Neural cell (in vitro differentiated cells): ENCODE results near the gene TRAPPC14. TPM values are rescaled to one million over a fixed set of nuclear protein-coding genes. Genes with fewer than 3 reads are reported as not detected.

ENCODE experiments used
- H2AFZ ChIP-seq: fragments of 200-600, 300-800 bp; sonication (generic), shearing (Covaris generic); 2 replicates; pipeline ENCODE4 v1.6.0; 2014; ENCODE audit warnings: low read depth, mild to moderate bottlenecking, antibody characterized with exemption, low read length, moderate library complexity
- H3F3A ChIP-seq: fragments of 200-600 bp; shearing (Covaris generic); 2 replicates; pipeline ENCODE4 v1.6.1; 2016; ENCODE audit warnings: mild to moderate bottlenecking, moderate library complexity, mixed read lengths, antibody characterized with exemption, low read length; ENCODE audit not compliant: insufficient read depth, poor library complexity, severe bottlenecking
- H3K27ac ChIP-seq: fragments of 200-600, 300-800 bp; sonication (generic), shearing (Covaris generic); 2 replicates; pipeline ENCODE4 v1.5.1; 2014; ENCODE audit warnings: mild to moderate bottlenecking, low read length, moderate library complexity
- H3K27me3 ChIP-seq: fragments of 300-800, 200-600 bp; sonication (generic), shearing (Covaris generic); 2 replicates; pipeline ENCODE4 v1.6.0; 2014; ENCODE audit warnings: mild to moderate bottlenecking, low read depth, low read length, moderate library complexity; ENCODE audit not compliant: insufficient read depth
- H3K36me3 ChIP-seq: fragments of 300-800, 200-600 bp; sonication (generic), shearing (Covaris generic); 2 replicates; pipeline ENCODE4 v1.5.1; 2014; ENCODE audit warnings: mild to moderate bottlenecking, antibody characterized with exemption, low read length, moderate library complexity; ENCODE audit not compliant: insufficient read depth
- H3K4me2 ChIP-seq: fragments of 300-800, 200-600 bp; sonication (generic), shearing (Covaris generic); 2 replicates; pipeline ENCODE4 v1.6.0; 2014; ENCODE audit warnings: mild to moderate bottlenecking, low read length
- H3K4me3 ChIP-seq: fragments of 300-800, 200-600 bp; sonication (generic), shearing (Covaris generic); 2 replicates; pipeline ENCODE4 v1.5.1; 2014; ENCODE audit warnings: mild to moderate bottlenecking, low read length, moderate library complexity
- H3K79me2 ChIP-seq: fragments of 200-600 bp; shearing (Covaris generic); replicated peaks from 2 replicates; pipeline ENCODE4 v1.6.0; 2014; ENCODE audit warnings: mild to moderate bottlenecking, low read length, moderate library complexity; ENCODE audit not compliant: insufficient read depth
- H3K9ac ChIP-seq: fragments of 300-800, 200-600 bp; sonication (generic), shearing (Covaris generic); 2 replicates; pipeline ENCODE4 v1.6.1; 2016; ENCODE audit warnings: mild to moderate bottlenecking, low read length, mixed read lengths
- H3K9me2 ChIP-seq: fragments of 200-600 bp; shearing (Covaris generic); 2 replicates; pipeline ENCODE4 v1.6.1; 2016; ENCODE audit warnings: mild to moderate bottlenecking, low read length, mixed read lengths; ENCODE audit not compliant: insufficient read depth
- H3K9me3 ChIP-seq: fragments of 200-600, 300-800 bp; sonication (generic), shearing (Covaris generic); 2 replicates; pipeline ENCODE4 v1.6.1; 2016; ENCODE audit warnings: mild to moderate bottlenecking, mixed run types, low read length, moderate library complexity, mixed read lengths
- H4K20me1 ChIP-seq: fragments of 200-600 bp; shearing (Covaris generic); 2 replicates; pipeline ENCODE4 v1.6.1; 2016; ENCODE audit warnings: mild to moderate bottlenecking, mixed run types; ENCODE audit not compliant: insufficient read depth
- EP300 ChIP-seq: fragments of 450-650 bp; conservative IDR thresholded peaks from 2 replicates; pipeline ENCODE4 v1.6.1; 2014; ENCODE audit warnings: antibody characterized with exemption, mild to moderate bottlenecking, moderate library complexity; ENCODE audit not compliant: poor library complexity, severe bottlenecking
- EZH2 ChIP-seq: fragments of 200-600, 300-800 bp; shearing (Covaris generic), sonication (generic); IDR thresholded peaks from 2 replicates; pipeline ENCODE4 v1.6.1; 2014; ENCODE audit warnings: antibody characterized with exemption, low read length, borderline replicate concordance, mild to moderate bottlenecking; ENCODE audit not compliant: insufficient read depth, poor library complexity, severe bottlenecking
- MXI1 ChIP-seq: fragments of 450-650 bp; conservative IDR thresholded peaks from 2 replicates; pipeline ENCODE4 v1.6.1; 2014; ENCODE audit warnings: antibody characterized with exemption, mild to moderate bottlenecking; ENCODE audit not compliant: poor library complexity, severe bottlenecking
- POLR2AphosphoS5 ChIP-seq: IDR thresholded peaks from 2 replicates; pipeline ENCODE4 v1.6.1; 2012
- RAD21 ChIP-seq: fragments of 450-650 bp; conservative IDR thresholded peaks from 2 replicates; pipeline ENCODE4 v1.6.1; 2014; ENCODE audit warnings: antibody characterized with exemption, mild to moderate bottlenecking, moderate library complexity
- SMC3 ChIP-seq: fragments of 450-650 bp; conservative IDR thresholded peaks from 2 replicates; pipeline ENCODE4 v1.6.1; 2014; ENCODE audit warnings: antibody characterized with exemption, mild to moderate bottlenecking, moderate library complexity; ENCODE audit not compliant: poor library complexity
- TAF1 ChIP-seq: IDR thresholded peaks from 2 replicates; pipeline ENCODE4 v1.6.1; 2012; ENCODE audit warnings: low read depth
- polyA plus RNA-seq: library from polyadenylated mRNA; depleted of rRNA; stranded (reverse); fragments of >200 nt; gene quantifications from 2 replicates; pipeline ENCODE4 v1.2.3, GENCODE V29; 2014
- TF ChIP-seq, protein P1 (sequence below): fragments of 450-650 bp; IDR thresholded peaks from 2 replicates; pipeline ENCODE4 v1.5.1; 2014; ENCODE audit warnings: antibody characterized with exemption, mild to moderate bottlenecking, moderate library complexity; ENCODE audit not compliant: poor library complexity, severe bottlenecking
- TF ChIP-seq, protein P2 (sequence below): IDR thresholded peaks from 2 replicates; pipeline ENCODE4 v1.6.1; 2012; ENCODE audit warnings: borderline replicate concordance

TRAPPC14 gene
- polyA plus RNA-seq, 1 donor from 2014 or later = 26.7 TPM

DNA sequence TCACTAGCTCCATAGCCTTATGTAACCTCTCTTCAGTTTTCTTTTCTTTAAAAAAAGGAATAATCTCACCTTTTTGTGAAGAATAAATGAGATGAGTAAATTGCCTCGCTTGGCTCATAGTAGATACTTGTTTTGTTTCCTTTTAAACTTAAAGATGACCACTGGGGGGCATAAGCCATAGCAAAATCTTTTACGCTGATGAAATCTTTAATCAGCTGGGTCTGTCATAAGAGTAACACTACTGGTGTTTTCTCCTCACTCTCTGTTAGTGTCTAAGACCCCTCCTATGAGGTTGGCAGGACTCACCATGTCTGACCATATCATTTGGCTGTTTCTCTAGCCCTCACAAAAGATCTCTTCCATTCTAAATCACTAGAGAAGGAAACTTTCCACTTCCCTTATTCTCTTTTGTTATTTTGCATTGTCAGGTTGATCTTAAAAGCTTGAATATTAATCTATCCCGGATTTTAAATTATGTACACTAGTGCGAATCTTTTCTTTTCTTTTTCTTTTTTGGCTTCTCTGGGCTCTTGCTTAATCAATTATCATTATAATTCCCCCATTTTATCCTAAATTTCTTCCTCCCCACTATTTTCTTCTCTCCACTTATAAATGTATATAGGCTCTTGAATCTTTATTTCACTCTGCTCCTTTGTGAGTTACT lies 31.7 kb upstream of the TRAPPC14 start:
- no peak overlapping the region for H3K9ac ChIP-seq
- no peaks in the 10 kb centered on the region for H3F3A ChIP-seq
- H3K4me2 ChIP-seq = no peak overlapping the region
- H3K4me3 ChIP-seq = no peak overlapping the region
- TF ChIP-seq POLR2AphosphoS5 = no peak
- TF ChIP-seq, protein P1, sequence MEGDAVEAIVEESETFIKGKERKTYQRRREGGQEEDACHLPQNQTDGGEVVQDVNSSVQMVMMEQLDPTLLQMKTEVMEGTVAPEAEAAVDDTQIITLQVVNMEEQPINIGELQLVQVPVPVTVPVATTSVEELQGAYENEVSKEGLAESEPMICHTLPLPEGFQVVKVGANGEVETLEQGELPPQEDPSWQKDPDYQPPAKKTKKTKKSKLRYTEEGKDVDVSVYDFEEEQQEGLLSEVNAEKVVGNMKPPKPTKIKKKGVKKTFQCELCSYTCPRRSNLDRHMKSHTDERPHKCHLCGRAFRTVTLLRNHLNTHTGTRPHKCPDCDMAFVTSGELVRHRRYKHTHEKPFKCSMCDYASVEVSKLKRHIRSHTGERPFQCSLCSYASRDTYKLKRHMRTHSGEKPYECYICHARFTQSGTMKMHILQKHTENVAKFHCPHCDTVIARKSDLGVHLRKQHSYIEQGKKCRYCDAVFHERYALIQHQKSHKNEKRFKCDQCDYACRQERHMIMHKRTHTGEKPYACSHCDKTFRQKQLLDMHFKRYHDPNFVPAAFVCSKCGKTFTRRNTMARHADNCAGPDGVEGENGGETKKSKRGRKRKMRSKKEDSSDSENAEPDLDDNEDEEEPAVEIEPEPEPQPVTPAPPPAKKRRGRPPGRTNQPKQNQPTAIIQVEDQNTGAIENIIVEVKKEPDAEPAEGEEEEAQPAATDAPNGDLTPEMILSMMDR = peak; percentile 28
- H3K36me3 ChIP-seq = no peaks in the 10 kb centered on the region
- H3K9me2 ChIP-seq = no peaks in the 10 kb centered on the region
- no peak overlapping the region for H3K27ac ChIP-seq
- no peaks in the 10 kb centered on the region for H3K79me2 ChIP-seq
- no peak overlapping the region for H2AFZ ChIP-seq
- no peaks in the 10 kb centered on the region for H4K20me1 ChIP-seq
- H3K9me3 ChIP-seq = no peaks in the 10 kb centered on the region
- H3K27me3 ChIP-seq = no peaks in the 10 kb centered on the region

DNA sequence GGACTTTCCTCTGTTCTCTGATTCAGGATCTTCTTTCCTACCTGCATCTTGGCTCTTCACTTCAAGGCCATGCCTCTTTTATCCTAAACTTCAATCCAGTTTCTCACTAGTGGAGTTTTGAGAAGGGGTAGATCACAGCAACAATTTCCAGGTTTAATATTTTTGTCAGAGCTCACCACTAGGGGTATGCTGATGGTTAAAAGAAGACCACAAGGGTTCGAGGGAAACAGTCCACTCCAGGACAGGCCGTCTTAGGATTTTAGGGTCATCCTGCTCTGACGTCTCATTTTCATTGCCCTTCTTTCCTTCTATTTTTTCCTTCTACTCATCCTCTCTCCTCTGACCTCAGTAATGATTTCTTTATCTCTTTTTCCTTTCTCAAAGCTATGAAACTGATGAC lies 30.5 kb upstream of the TRAPPC14 start:
- H3K79me2 ChIP-seq = no peaks in the 10 kb centered on the region
- no peak overlapping the region for H3K4me3 ChIP-seq
- no peaks in the 10 kb centered on the region for H3K27me3 ChIP-seq
- TF ChIP-seq SMC3 (no peak), POLR2AphosphoS5 (no peak), EP300 (no peak), MXI1 (no peak), TAF1 (no peak), RAD21 (no peak), EZH2 (no peak)
- TF ChIP-seq, protein P1 = no peak
- TF ChIP-seq, protein P2, sequence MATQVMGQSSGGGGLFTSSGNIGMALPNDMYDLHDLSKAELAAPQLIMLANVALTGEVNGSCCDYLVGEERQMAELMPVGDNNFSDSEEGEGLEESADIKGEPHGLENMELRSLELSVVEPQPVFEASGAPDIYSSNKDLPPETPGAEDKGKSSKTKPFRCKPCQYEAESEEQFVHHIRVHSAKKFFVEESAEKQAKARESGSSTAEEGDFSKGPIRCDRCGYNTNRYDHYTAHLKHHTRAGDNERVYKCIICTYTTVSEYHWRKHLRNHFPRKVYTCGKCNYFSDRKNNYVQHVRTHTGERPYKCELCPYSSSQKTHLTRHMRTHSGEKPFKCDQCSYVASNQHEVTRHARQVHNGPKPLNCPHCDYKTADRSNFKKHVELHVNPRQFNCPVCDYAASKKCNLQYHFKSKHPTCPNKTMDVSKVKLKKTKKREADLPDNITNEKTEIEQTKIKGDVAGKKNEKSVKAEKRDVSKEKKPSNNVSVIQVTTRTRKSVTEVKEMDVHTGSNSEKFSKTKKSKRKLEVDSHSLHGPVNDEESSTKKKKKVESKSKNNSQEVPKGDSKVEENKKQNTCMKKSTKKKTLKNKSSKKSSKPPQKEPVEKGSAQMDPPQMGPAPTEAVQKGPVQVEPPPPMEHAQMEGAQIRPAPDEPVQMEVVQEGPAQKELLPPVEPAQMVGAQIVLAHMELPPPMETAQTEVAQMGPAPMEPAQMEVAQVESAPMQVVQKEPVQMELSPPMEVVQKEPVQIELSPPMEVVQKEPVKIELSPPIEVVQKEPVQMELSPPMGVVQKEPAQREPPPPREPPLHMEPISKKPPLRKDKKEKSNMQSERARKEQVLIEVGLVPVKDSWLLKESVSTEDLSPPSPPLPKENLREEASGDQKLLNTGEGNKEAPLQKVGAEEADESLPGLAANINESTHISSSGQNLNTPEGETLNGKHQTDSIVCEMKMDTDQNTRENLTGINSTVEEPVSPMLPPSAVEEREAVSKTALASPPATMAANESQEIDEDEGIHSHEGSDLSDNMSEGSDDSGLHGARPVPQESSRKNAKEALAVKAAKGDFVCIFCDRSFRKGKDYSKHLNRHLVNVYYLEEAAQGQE = no peak
- no peak overlapping the region for H2AFZ ChIP-seq
- H3K4me2 ChIP-seq = no peak overlapping the region
- no peaks in the 10 kb centered on the region for H3K9me2 ChIP-seq
- no peaks in the 10 kb centered on the region for H4K20me1 ChIP-seq
- H3K9me3 ChIP-seq = no peaks in the 10 kb centered on the region
- no peaks in the 10 kb centered on the region for H3K36me3 ChIP-seq
- no peaks in the 10 kb centered on the region for H3F3A ChIP-seq
- H3K9ac ChIP-seq = no peak overlapping the region
- H3K27ac ChIP-seq = no peak overlapping the region
